Measurements from ENCODE around the gene BPIFB4. TPM values are rescaled to one million over a fixed set of nuclear protein-coding genes. Genes with fewer than 3 reads are reported as not detected.

BPIFB4 gene
- total and polyA plus RNA-seq, 2 of the 4 experiments (the other 2 are of a cell fraction) = not detected

DNA sequence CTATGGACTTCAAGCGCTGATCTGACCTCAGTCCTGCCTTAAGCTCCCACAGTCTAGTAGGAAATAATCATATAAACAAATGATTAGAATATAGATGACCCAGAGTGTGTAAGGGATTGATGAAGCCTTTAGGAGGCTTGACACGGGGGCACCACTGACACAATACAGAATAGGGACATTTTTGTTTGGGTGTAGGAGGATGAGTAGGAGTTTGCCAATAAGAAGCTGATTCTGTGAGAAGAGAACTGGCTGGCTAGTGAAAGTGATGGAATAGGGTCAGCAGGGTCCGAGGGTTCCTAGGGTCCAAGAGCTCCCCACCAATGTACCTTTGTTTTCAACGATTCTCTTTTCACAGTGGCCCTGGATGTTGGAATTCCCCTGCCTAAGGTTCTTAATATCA is 7.1 kb upstream of the BPIFB4 start:
- H2BK5ac ChIP-seq (ENCODE audit: low read depth, low read length, poor library complexity, severe bottlenecking) = no peak overlapping the region
- ATAC-seq (ENCODE audit: low read depth) = no peak
- H4K20me1 ChIP-seq (ENCODE audit: insufficient read depth, low read length) = no peaks in the 10 kb centered on the region; the same call in 1 of the 2 replicates
- in situ Hi-C loops (cut with MboI; ENCODE audit: low sequenced_read_pairs) = no loop called here
- no peak overlapping the region for H4K91ac ChIP-seq (ENCODE audit: insufficient read depth, low read depth, low read length)
- H3K4me3 ChIP-seq (ENCODE audit: insufficient read depth, low read depth, low read length) = no peak overlapping the region
- no CpG with 5 or more reads among the region's 4 CpGs for WGBS, 2 experiments (ENCODE audit: extremely low coverage in 2 of 2, insufficient read length in 1 of 2)
- no peak overlapping the region for H2BK120ac ChIP-seq (ENCODE audit: low read depth, low read length)
- ChIA-PET CTCF (no interaction called here), POLR2A (ENCODE audit: unreplicated experiment) (no interaction called here)
- no peak overlapping the region for H3K14ac ChIP-seq (replicated peaks; ENCODE audit: low read depth, low read length)
- H3K79me1 ChIP-seq (ENCODE audit: low read depth in 1 of 2, low read length in 2 of 2) = no peaks in the 10 kb centered on the region
- H2BK20ac ChIP-seq (ENCODE audit: low read depth, low read length) = no peak overlapping the region
- H3K4ac ChIP-seq (ENCODE audit: low read depth, low read length) = no peak overlapping the region
- H3K18ac ChIP-seq (ENCODE audit: low read depth, low read length) = no peak overlapping the region
- no peak overlapping the region for H2BK15ac ChIP-seq (ENCODE audit: low read depth, low read length)
- H2AK9ac ChIP-seq (replicated peaks; ENCODE audit: low read depth, low read length, poor library complexity) = no peak overlapping the region
- no peaks in the 10 kb centered on the region for H3K9me1 ChIP-seq (ENCODE audit: insufficient read depth, low read length)
- dilution Hi-C loops (cut with HindIII; ENCODE audit: low sequenced_read_pairs, unreplicated experiment) = no loop called here
- H3K23ac ChIP-seq (ENCODE audit: low read depth, low read length) = no peak overlapping the region
- no peak overlapping the region for H2AK5ac ChIP-seq (ENCODE audit: low read depth, low read length)
- H3K56ac ChIP-seq (ENCODE audit: extremely low read depth, insufficient read depth, low read length) = no peak overlapping the region
- H3K9me3 ChIP-seq (ENCODE audit: control insufficient read depth, insufficient read depth, low read length) = no peaks in the 10 kb centered on the region
- H3K9ac ChIP-seq (ENCODE audit: low read depth, low read length) = no peak overlapping the region
- no peak overlapping the region for H3K27ac ChIP-seq (ENCODE audit: insufficient read depth, low read length)
- H4K5ac ChIP-seq (ENCODE audit: low read depth, low read length) = no peak overlapping the region
- no peaks in the 10 kb centered on the region for H3K4me1 ChIP-seq (ENCODE audit: control insufficient read depth, insufficient read depth, low read length)
- BruUV-seq (replicated peaks) = no TSS peak
- no peak overlapping the region for H3K4me2 ChIP-seq (ENCODE audit: low read depth, low read length)
- no peak for DNase-seq
- TF ChIP-seq MAFK (IDR thresholded peaks at IDR 0.05; ENCODE audit: low read depth, low read length) = no peak
- no peak for TF ChIP-seq ELK1 (IDR thresholded peaks at IDR 0.05; ENCODE audit: borderline replicate concordance, low read depth, low read length)
- TF ChIP-seq, protein P1, sequence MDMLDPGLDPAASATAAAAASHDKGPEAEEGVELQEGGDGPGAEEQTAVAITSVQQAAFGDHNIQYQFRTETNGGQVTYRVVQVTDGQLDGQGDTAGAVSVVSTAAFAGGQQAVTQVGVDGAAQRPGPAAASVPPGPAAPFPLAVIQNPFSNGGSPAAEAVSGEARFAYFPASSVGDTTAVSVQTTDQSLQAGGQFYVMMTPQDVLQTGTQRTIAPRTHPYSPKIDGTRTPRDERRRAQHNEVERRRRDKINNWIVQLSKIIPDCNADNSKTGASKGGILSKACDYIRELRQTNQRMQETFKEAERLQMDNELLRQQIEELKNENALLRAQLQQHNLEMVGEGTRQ (IDR thresholded peaks at IDR 0.05; ENCODE audit: low read depth, low read length) = no peak
- H3K27me3 ChIP-seq (ENCODE audit: control insufficient read depth, insufficient read depth, low read length) = peaks cover 16% of the 10 kb centered on the region
- intact Hi-C loops (cut with micrococcal nuclease) = no loop called here
- H2AFZ ChIP-seq (replicated peaks; ENCODE audit: low read length, poor library complexity) = no peak overlapping the region
- H3K36me3 ChIP-seq (ENCODE audit: control insufficient read depth, insufficient read depth, low read length) = no peaks in the 10 kb centered on the region
- no peak overlapping the region for H4K8ac ChIP-seq (ENCODE audit: low read depth in 2 of 2, low read length in 2 of 2)

Measured in IMR-90 (cell line).